ENCODE results near the gene CECR2. TPM values are rescaled to one million over a fixed set of nuclear protein-coding genes. Genes with fewer than 3 reads are reported as not detected.

The CECR2 gene
- total RNA-seq, 1 experiment from 2014 or later, result not detected

DNA sequence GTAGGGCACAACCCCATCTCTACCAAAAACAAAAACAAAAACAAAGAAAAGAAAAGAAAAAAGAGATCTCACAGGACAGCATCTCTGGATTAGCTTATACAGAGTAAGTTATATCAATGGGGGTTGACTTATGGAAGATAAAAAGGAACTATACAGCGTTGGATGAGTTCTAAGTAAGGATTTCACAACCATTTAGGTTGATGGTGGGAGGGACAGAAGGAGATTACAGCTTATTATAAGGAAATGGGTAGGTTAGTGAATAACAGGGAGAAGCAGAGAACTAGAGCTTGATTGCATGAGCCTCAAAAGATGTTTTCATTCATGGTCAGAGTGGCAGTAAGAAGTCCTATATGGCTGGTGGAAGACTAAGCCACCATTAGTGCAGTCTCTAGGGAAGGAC is 60.3 kb downstream of the CECR2 start:
- Histone ChIP-seq H3K36me3 (ENCODE audit: low read depth, low read length) (no peaks in the 10 kb centered on the region), H3K4me3 (ENCODE audit: low read length) (no peak overlapping the region), H3K27me3 (ENCODE audit: low read length) (peaks cover 20% of the 10 kb centered on the region; the same call in 1 of the 2 replicates), H2AFZ (ENCODE audit: low read length) (no peak overlapping the region), H3K79me2 (ENCODE audit: low read length) (no peaks in the 10 kb centered on the region), H3K27ac (ENCODE audit: low read length) (no peak overlapping the region), H3F3A (ENCODE audit: low read length, unreplicated experiment) (no peaks in the 10 kb centered on the region), H4K20me1 (ENCODE audit: low read length) (no peaks in the 10 kb centered on the region), H3K4me2 (ENCODE audit: low read length) (no peak overlapping the region), H3K9me2 (replicated peaks; ENCODE audit: low read length) (no peaks in the 10 kb centered on the region), H3K9me3 (ENCODE audit: low read length) (no peaks in the 10 kb centered on the region), H3K4me1 (ENCODE audit: insufficient read depth, low read length) (no peaks in the 10 kb centered on the region), H3K9ac (ENCODE audit: low read length) (no peak overlapping the region)
- ChIA-PET CTCF (no interaction called here), POLR2A (ENCODE audit: unreplicated experiment) (no interaction called here)
- BruUV-seq (replicated peaks), result no TSS peak
- TF ChIP-seq EZH2 (IDR thresholded peaks at IDR 0.05; ENCODE audit: low read length, unreplicated experiment) (no peak), CTCF (conservative IDR thresholded peaks at IDR 0.05; ENCODE audit: low read depth, low read length) (no peak)
- intact Hi-C loops (cut with micrococcal nuclease), result no loop called here
- ATAC-seq, result no peak
- DNase-seq, result no peak

DNA sequence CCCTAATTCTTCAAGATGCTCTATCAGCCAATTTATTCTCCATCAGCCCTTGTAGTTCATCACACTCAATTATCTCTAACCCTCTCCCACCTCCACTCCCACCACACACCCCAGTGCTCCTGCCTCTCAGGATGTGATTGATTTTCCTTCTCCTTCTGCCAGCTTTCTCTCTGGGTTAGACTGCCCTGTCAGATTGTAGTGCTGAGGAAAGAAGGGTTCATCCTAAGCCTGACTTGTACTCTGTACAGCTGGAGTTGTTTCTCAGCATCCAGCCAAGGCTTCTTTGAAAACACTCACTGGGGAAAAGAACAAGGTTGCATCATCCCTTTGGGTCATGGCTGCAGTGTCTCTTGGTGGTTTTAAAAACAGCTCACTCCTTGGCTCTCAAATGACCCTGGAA is 61.2 kb downstream of the CECR2 start:
- intact Hi-C loops (cut with micrococcal nuclease), result no loop called here

DNA sequence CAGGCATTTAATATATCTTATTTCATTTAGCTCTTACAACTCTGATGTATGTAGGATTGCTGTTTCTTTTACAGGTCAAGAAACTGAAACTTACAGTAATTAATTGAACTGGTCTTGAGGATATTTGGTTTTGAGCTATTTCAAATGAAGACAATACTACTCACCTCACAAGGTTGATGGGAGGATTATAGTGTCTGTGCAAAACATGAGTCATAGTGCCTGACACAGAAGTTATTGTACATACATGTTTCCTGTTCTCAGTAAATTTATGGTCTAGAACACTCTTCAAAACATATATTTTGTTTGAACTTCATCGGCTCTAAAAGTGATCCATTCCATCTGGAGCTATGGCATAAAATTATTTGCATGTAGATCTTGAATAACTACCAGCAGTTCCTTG is 61.9 kb downstream of the CECR2 start:
- POLR2A ChIA-PET (ENCODE audit: unreplicated experiment), result no interaction called here
- intact Hi-C loops (cut with micrococcal nuclease), result no loop called here
- no peak for ATAC-seq

More for the DNA sequence above, 61.2 kb downstream of the CECR2 start:
- TF ChIP-seq EZH2phosphoT487 (IDR thresholded peaks at IDR 0.05; ENCODE audit: borderline replicate concordance, low read length) (no peak), EZH2 (IDR thresholded peaks at IDR 0.05; ENCODE audit: low read length, unreplicated experiment) (no peak), CTCF (conservative IDR thresholded peaks at IDR 0.05; ENCODE audit: low read depth, low read length) (no peak)
- no TSS peak for BruUV-seq (replicated peaks)
- Histone ChIP-seq H3K4me2 (ENCODE audit: low read length) (no peak overlapping the region), H3K27me3 (ENCODE audit: low read length) (peaks cover 29% of the 10 kb centered on the region), H4K20me1 (ENCODE audit: low read length) (no peaks in the 10 kb centered on the region), H3K36me3 (ENCODE audit: low read depth, low read length) (no peaks in the 10 kb centered on the region), H3K4me1 (ENCODE audit: insufficient read depth, low read length) (no peaks in the 10 kb centered on the region), H2AFZ (ENCODE audit: low read length) (no peak overlapping the region), H3K9me3 (ENCODE audit: low read length) (no peaks in the 10 kb centered on the region), H3K27ac (ENCODE audit: low read length) (no peak overlapping the region), H3F3A (ENCODE audit: low read length, unreplicated experiment) (no peaks in the 10 kb centered on the region), H3K79me2 (ENCODE audit: low read length) (no peaks in the 10 kb centered on the region), H3K9ac (ENCODE audit: low read length) (no peak overlapping the region), H3K9me2 (replicated peaks; ENCODE audit: low read length) (no peaks in the 10 kb centered on the region), H3K4me3 (ENCODE audit: low read length) (no peak overlapping the region)
- DNase-seq (no peak), ATAC-seq (no peak)
- ChIA-PET POLR2A (ENCODE audit: unreplicated experiment) (no interaction called here), CTCF (no interaction called here)

More for the DNA sequence above, 61.9 kb downstream of the CECR2 start:
- Histone ChIP-seq H4K20me1 (ENCODE audit: low read length) (no peaks in the 10 kb centered on the region), H3K4me2 (ENCODE audit: low read length) (no peak overlapping the region), H3K4me1 (ENCODE audit: insufficient read depth, low read length) (no peaks in the 10 kb centered on the region), H3K9me2 (replicated peaks; ENCODE audit: low read length) (no peaks in the 10 kb centered on the region), H3K79me2 (ENCODE audit: low read length) (no peaks in the 10 kb centered on the region), H3K4me3 (ENCODE audit: low read length) (no peak overlapping the region), H2AFZ (ENCODE audit: low read length) (no peak overlapping the region), H3K9me3 (ENCODE audit: low read length) (no peaks in the 10 kb centered on the region), H3K36me3 (ENCODE audit: low read depth, low read length) (no peaks in the 10 kb centered on the region), H3K27me3 (ENCODE audit: low read length) (peaks cover 25% of the 10 kb centered on the region), H3K27ac (ENCODE audit: low read length) (no peak overlapping the region), H3K9ac (ENCODE audit: low read length) (no peak overlapping the region), H3F3A (ENCODE audit: low read length, unreplicated experiment) (no peaks in the 10 kb centered on the region)
- no TSS peak for BruUV-seq (replicated peaks)
- CTCF ChIA-PET, result no interaction called here
- TF ChIP-seq CTCF (conservative IDR thresholded peaks at IDR 0.05; ENCODE audit: low read depth, low read length) (no peak), EZH2phosphoT487 (IDR thresholded peaks at IDR 0.05; ENCODE audit: borderline replicate concordance, low read length) (no peak)
- peak; percentile 3 for DNase-seq
